Measurements from ENCODE around the gene PARS2.

GRCh38 chr1:54792686-54793282, 28.5 kb upstream of the PARS2 start:
- TF ChIP-seq YY1 (IDR thresholded peaks at IDR 0.05; ENCODE audit: low read depth) (no peak), RAD21 (IDR thresholded peaks at IDR 0.05; ENCODE audit: low read depth) (no peak)
